ENCODE measurements around the gene BMP10.

Gene BMP10, protein sequence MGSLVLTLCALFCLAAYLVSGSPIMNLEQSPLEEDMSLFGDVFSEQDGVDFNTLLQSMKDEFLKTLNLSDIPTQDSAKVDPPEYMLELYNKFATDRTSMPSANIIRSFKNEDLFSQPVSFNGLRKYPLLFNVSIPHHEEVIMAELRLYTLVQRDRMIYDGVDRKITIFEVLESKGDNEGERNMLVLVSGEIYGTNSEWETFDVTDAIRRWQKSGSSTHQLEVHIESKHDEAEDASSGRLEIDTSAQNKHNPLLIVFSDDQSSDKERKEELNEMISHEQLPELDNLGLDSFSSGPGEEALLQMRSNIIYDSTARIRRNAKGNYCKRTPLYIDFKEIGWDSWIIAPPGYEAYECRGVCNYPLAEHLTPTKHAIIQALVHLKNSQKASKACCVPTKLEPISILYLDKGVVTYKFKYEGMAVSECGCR
- total RNA-seq: 0 to 0.20 (median 0) reads per million in 9 experiments

DNA sequence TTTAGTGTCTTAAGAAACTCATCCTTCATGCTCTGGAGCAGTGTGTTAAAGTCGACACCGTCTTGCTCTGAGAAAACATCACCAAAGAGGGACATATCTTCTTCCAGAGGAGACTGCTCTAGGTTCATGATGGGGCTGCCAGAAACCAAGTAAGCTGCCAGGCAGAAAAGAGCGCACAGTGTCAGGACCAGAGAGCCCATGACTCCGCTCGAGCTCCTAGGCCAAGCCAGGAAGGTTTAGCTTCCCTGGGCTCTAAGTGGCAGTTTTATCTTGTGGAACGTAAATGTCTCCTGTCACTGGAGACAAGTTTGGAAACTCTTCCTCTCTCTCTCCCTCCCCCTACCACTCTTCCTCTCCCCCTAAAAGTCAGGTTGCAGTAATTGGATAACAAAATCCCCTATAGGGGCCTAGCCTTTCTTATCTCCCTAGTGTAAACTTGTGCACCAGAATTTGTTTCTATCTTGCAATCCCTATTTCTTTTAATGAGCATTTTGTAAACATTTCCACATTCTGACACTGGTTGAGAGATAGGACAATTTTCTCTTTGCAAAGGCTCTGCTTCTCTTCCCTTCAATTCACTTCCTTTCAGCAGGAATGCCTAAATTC is at the start of gene BMP10:
TSS of gene BMP10 (minus strand) at position 239 of the 606 bp plus-strand sequence. CDS start at position 200, 39 bp downstream.
- DNase-seq (no peak), ATAC-seq (replicated peaks) (no peak)
- no peaks in the 10 kb centered on the region for H3K36me3 Mint-ChIP-seq (ENCODE audit: insufficient read depth)
- H3K9me3 Mint-ChIP-seq: no peaks in the 10 kb centered on the region
- H3K27ac Mint-ChIP-seq: no peak within 1 kb of the TSS
- H3K27me3 Mint-ChIP-seq: peaks cover 0 to 12% of the 10 kb centered on the region in 2 donors
- no peak within 1 kb of the TSS for H3K4me3 Mint-ChIP-seq
- H3K4me1 Mint-ChIP-seq (ENCODE audit: low read depth in 2 of 2): no peaks in the 10 kb centered on the region

DNA sequence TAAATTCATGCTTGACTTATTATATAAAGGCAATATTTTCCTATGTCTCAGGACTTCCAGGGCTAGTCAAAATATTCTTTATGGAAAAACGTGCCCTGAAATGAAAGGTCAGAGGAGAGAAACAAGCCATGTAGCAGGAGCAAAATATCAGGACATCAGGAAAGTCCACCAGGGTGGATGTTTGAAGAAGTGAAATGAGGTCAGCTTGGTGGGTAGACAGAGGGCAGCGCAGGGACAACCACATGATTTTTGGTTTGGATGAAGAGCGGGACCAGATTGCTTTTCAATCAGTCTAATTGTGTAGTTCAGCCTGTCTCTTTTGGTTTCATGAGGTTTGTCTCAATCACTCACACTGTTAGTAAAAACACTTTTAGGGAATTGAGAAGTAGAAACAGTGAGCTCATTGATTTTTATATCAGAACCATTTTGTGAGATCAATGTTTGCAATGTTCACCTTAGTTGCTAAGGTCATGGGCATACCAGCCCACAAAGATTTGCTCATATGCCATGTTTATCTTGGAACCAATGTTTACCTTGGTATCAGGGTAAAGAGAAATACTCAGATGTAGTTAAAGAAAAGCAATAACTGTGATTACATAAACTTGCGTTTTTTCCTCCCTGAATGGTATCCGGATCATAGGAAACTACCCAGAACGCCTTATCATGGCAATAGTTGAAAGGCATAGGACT is 49.4 kb upstream of the BMP10 start:
- no peaks in the 10 kb centered on the region for H3K9me3 Mint-ChIP-seq
- H3K27me3 Mint-ChIP-seq: no peaks in the 10 kb centered on the region
- ATAC-seq (replicated peaks): no peak
- H3K27ac Mint-ChIP-seq: peak overlapping the region in 1 of 2 donors; percentile 31
- peaks cover 2 to 17% of the 10 kb centered on the region in 2 donors for H3K4me1 Mint-ChIP-seq (ENCODE audit: low read depth in 2 of 2)
- no peak for DNase-seq
- H3K36me3 Mint-ChIP-seq (ENCODE audit: insufficient read depth): no peaks in the 10 kb centered on the region
- no peak overlapping the region for H3K4me3 Mint-ChIP-seq

DNA sequence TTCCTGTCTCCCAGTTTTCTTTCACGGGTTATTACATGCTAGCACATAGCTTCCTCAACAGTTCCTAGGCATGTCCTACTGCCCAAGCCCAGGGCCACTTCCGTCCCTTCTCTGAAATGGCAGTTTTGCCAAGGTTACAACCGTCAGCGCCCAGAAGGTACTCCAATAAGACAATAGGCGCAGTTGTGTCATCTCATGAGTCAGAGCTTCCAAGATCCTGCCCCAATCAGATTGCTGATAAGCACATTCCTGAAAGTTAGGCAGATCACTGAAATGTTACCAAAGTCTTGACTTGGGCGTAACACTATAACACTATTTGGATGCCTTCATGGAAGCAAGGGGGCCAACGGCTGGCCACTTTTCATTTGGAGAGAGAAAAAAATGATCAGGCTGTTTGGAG is 47.3 kb upstream of the BMP10 start:
- H3K4me1 Mint-ChIP-seq (ENCODE audit: low read depth in 2 of 2): peaks cover 8% of the 10 kb centered on the region in 2 donors
- no peaks in the 10 kb centered on the region for H3K9me3 Mint-ChIP-seq
- no peaks in the 10 kb centered on the region for H3K36me3 Mint-ChIP-seq (ENCODE audit: insufficient read depth)
- ATAC-seq (replicated peaks) (no peak), DNase-seq (no peak)
- no peaks in the 10 kb centered on the region for H3K27me3 Mint-ChIP-seq
- no peak overlapping the region for H3K27ac Mint-ChIP-seq
- H3K4me3 Mint-ChIP-seq: no peak overlapping the region

DNA sequence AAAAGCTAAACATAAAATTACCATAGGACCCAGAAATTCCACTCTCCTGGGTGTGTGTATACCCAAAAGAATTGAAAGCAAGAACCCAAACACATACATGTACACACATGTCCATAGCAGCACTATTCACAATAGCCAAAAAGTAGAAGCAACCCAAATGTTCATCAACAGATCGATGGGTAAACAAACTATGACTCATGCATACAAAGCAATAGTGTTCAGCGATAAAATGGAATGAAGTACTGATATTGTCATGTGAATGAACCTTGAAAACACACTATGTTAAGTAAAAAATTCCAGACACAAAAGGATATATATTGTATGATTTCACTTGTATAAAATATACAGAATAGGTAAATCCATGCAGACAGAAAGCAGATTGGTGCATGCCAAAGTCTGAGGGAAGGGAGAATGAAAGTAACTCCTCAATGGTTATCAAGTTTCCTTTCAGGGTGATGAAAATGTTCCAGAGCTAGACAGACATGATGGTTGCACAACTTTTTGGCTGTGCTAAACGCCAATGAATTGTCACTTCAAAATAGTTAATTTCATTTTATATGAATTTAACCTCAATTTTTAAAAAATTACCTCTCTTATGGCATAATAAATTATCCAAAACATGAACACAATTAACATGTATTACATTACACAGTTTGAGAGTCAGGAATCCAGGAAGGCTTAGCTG is 46.0 kb upstream of the BMP10 start:
- Mint-ChIP-seq H3K36me3 (ENCODE audit: insufficient read depth) (no peaks in the 10 kb centered on the region), H3K27me3 (no peaks in the 10 kb centered on the region), H3K9me3 (no peaks in the 10 kb centered on the region), H3K4me1 (ENCODE audit: low read depth in 2 of 2) (peaks cover 7 to 8% of the 10 kb centered on the region in 2 donors), H3K27ac (no peak overlapping the region), H3K4me3 (no peak overlapping the region)
- no peak for DNase-seq
- no peak for ATAC-seq (replicated peaks)

DNA sequence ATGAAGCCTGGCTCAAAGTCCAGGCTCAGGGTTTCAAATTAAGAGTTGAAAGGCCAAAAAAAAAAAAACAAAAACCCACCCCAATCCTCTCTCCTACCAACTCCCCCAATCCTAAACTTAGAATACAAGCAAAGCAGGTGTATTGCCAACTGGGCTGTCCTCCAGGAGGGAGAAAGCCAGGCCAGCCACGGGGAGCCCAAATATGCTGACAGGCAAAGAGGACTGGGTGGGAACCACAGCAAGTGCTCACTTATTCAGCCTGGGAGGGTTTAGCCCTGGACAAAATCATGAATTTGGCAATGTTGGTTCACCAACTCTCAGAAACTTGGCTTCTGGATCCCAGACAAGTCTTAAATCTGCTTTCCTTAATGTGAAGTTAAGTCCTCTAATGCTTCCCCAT is 45.0 kb upstream of the BMP10 start:
- H3K4me1 Mint-ChIP-seq (ENCODE audit: low read depth in 2 of 2): peaks cover 7 to 10% of the 10 kb centered on the region in 2 donors
- H3K36me3 Mint-ChIP-seq (ENCODE audit: insufficient read depth): no peaks in the 10 kb centered on the region
- no peaks in the 10 kb centered on the region for H3K9me3 Mint-ChIP-seq
- no peak overlapping the region for H3K27ac Mint-ChIP-seq
- no peaks in the 10 kb centered on the region for H3K27me3 Mint-ChIP-seq
- DNase-seq: no peak
- H3K4me3 Mint-ChIP-seq: no peak overlapping the region
- ATAC-seq (replicated peaks): no peak

DNA sequence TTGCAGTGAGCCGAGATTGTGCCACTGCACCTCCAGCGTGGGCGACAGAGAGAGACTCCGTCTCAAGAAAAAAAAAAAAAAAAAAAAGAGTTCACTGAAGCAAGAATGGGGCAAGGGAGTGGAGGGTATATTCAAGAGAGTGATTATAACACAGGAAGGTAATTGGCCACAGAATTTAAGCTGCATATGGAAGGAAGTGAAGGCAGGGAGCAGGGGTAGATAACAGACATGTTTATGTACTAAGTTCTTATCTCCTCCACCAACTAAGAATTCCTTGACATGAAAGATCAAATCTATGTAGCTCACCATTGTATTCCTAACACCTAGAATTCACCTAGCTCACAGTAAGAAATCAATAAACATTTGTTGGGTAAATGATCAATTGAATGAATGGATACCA is 44.2 kb upstream of the BMP10 start:
- Mint-ChIP-seq H3K4me1 (ENCODE audit: low read depth in 2 of 2) (peaks cover 9 to 12% of the 10 kb centered on the region in 2 donors), H3K27me3 (no peaks in the 10 kb centered on the region), H3K36me3 (ENCODE audit: insufficient read depth) (no peaks in the 10 kb centered on the region), H3K27ac (no peak overlapping the region), H3K4me3 (no peak overlapping the region), H3K9me3 (no peaks in the 10 kb centered on the region)
- DNase-seq: no peak
- ATAC-seq (replicated peaks): no peak

DNA sequence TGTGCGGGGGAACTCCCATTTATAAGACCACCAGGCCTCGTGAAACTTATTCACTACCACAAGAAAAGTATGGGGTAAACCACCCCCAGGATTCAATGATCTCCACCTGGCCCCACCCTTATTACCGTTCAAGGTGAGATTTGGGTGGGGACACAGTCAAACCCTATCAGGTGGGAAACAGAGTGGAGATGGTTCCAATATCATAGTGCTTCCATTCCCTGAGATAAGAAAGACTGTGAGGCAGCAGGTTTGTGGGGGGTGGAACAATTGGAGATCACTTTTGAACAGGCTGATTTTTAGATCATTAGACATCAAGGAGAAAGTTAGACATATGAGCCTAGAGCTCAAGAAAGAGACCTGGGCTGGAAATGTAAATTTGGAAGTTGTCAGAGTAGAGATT is 42.2 kb upstream of the BMP10 start:
- Mint-ChIP-seq H3K4me1 (ENCODE audit: low read depth in 2 of 2) (peaks cover 26 to 29% of the 10 kb centered on the region in 2 donors), H3K4me3 (no peak overlapping the region), H3K36me3 (ENCODE audit: insufficient read depth) (peaks cover 6% of the 10 kb centered on the region), H3K9me3 (no peaks in the 10 kb centered on the region), H3K27ac (no peak overlapping the region), H3K27me3 (no peaks in the 10 kb centered on the region)
- no peak for ATAC-seq (replicated peaks)
- no peak for DNase-seq

DNA sequence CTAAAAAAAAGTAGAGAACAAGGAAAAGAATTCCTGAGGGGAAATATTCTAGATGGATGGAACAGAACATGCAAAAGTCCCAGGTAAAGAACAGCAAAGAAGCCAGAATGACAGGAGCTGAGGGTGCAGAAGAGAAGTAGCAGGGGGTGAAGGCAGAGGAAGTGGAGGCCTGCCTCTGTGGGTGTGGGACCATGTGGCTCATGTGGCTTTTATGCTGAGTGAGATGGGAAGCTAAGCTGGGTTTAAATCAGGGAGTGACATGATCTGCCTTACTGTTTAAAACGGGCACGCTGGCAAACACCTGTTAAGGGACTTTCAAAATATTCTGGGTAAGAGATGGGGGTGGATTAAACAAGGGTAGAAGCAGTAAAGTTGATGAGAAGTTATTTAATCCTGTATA is 41.5 kb upstream of the BMP10 start:
- peak; percentile 37 to 52 (median 37) for DNase-seq
- H3K27me3 Mint-ChIP-seq: no peaks in the 10 kb centered on the region

DNA sequence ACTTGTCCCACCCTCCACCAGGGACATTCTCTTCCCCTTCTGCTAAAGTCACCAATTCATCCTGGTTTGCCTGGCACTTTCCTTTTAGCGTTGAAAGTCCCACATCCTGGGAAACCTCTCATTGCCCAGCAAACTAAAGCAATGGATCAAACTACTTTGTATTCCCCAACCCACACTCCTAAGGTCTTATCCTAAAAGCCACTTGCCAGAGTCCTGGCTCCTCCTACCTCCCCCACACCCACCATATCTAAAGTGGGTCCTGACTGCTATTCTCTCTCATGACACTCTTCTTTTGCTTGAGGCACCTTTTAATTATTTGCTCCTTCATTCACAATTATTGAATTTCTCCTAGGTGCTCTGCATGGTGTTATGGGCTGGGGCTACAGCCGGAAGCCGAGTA is 40.9 kb upstream of the BMP10 start:
- ATAC-seq (replicated peaks) (no peak), DNase-seq (no peak)
- Mint-ChIP-seq H3K27me3 (no peaks in the 10 kb centered on the region), H3K4me3 (no peak overlapping the region), H3K9me3 (no peaks in the 10 kb centered on the region), H3K4me1 (ENCODE audit: low read depth in 2 of 2) (peaks cover 38 to 39% of the 10 kb centered on the region in 2 donors), H3K27ac (no peak overlapping the region), H3K36me3 (ENCODE audit: insufficient read depth) (peaks cover 9% of the 10 kb centered on the region)

More for the DNA sequence above, 41.5 kb upstream of the BMP10 start:
- Mint-ChIP-seq H3K4me3 (no peak overlapping the region), H3K36me3 (ENCODE audit: insufficient read depth) (peaks cover 9% of the 10 kb centered on the region), H3K27ac (no peak overlapping the region), H3K4me1 (ENCODE audit: low read depth in 2 of 2) (peaks cover 33 to 35% of the 10 kb centered on the region in 2 donors), H3K9me3 (no peaks in the 10 kb centered on the region)
- peak; percentile 56 for ATAC-seq (replicated peaks)

DNA sequence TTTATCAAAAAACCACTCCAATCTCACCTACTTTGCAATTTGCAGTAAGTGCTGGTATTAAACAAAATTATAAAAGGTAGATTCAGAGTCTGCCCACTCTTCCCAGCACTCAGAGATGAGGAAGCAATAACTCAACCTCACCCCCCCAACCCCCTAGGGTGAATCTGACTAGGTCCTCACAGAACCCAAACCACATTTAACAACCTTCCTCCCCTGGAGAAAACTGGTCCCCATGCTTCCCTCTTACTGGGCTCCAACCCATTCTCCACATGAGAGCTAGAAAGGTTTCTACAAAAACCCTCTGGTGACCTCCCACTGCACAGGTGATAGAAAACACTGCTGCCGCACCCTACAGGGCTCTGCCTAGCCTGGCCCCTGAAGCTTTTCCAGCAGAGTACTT is 40.5 kb upstream of the BMP10 start:
- H3K4me1 Mint-ChIP-seq (ENCODE audit: low read depth in 2 of 2): peaks cover 38 to 40% of the 10 kb centered on the region in 2 donors
- ATAC-seq (replicated peaks) (no peak), DNase-seq (no peak)
- H3K4me3 Mint-ChIP-seq: no peak overlapping the region
- H3K27me3 Mint-ChIP-seq: no peaks in the 10 kb centered on the region
- no peaks in the 10 kb centered on the region for H3K9me3 Mint-ChIP-seq
- peaks cover 9% of the 10 kb centered on the region for H3K36me3 Mint-ChIP-seq (ENCODE audit: insufficient read depth)
- H3K27ac Mint-ChIP-seq: no peak overlapping the region

DNA sequence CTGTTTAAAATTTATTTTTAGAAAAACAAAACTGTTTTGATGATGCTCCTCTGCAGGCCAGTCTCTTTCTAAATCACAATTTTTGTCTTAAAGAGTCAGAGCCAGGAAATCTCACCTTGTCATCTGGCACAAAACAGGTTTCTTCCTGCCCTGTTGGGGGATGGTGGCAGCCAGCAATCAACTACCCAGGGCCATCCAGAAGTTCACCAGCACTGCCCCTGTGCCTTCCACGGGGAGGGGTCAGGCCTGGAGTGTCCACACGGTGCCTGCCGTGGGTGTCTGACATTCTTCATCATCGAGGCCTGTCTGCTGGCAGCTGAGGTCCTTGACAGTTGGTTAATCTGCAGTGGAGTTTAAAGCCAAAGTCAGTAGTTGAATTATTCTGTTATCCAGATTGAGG is 40.0 kb upstream of the BMP10 start:
- Mint-ChIP-seq H3K4me3 (no peak overlapping the region), H3K27ac (no peak overlapping the region), H3K36me3 (ENCODE audit: insufficient read depth) (peaks cover 9% of the 10 kb centered on the region), H3K4me1 (ENCODE audit: low read depth in 2 of 2) (peaks cover 38 to 40% of the 10 kb centered on the region in 2 donors), H3K27me3 (no peaks in the 10 kb centered on the region), H3K9me3 (no peaks in the 10 kb centered on the region)
- ATAC-seq (replicated peaks) (no peak), DNase-seq (no peak)

DNA sequence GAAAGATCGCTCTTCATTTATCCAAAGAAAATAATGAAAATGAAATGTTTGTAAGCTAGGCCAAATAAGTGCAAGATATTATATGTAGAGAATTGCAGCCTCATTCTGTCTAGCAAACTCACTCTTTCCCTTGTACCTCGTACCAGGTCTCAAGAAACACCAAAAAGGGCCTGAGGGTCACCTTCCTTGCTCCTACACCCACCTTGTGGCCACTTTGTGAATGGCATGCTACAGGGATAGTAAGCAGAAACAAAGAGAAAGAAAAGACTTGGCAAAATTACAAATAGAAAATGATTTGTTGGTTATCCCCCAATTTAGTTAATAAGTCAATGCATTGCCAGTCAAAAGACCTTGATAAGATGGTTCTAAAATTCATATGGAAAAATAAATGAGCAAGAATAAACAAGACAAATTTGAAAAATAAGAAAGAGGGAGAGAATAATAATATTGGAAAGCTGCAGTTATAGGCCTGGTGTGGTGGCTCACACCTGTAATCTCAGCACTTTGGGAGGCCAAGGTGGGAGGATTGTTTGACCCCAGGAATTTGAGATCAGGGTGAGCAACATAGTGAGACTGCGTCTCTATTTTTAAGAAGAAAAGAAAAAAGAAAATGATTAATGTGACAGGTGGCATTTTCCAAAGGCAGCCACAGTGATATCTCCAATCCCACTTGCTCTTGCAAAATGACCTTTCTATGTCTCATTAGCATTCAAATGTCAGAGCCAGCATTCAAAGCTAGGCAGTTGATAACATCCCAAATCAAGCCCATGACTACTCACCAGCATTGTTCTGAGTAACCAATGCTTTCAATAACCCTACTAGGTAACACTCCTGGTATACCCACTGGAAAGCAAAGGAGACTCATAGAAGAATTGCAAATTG is 38.8 kb upstream of the BMP10 start:
- Mint-ChIP-seq H3K27me3 (no peaks in the 10 kb centered on the region), H3K4me1 (ENCODE audit: low read depth in 2 of 2) (peaks cover 31 to 36% of the 10 kb centered on the region in 2 donors), H3K36me3 (ENCODE audit: insufficient read depth) (peaks cover 9% of the 10 kb centered on the region), H3K9me3 (no peaks in the 10 kb centered on the region), H3K4me3 (peak overlapping the region; percentile 3 to 54), H3K27ac (peak overlapping the region; percentile 38 to 83)
- ATAC-seq (replicated peaks) (no peak), DNase-seq (peak; percentile 55 to 60 (median 58))

All from effector memory CD8-positive, alpha-beta T cell (primary cell).